Astrocyte of the cerebellum (primary cell): ENCODE results near the gene RIC8B.
"Not testable (repeated sequence)": the region's sequence is repeated elsewhere in the genome, so short reads cannot be mapped to it uniquely, and the experiment has no call there.

Source experiments
- DNase-seq: peaks from one replicate; pipeline ENCODE4 v3.0.0-alpha.2; 2011; ENCODE audit warnings: low read depth
- H3K4me3 ChIP-seq: 2 replicates; pipeline ENCODE4 v1.5.1; 2011; ENCODE audit warnings: mild to moderate bottlenecking, low read depth, low read length, moderate library complexity
- CTCF ChIP-seq: IDR thresholded peaks from 2 replicates; pipeline ENCODE4 v1.5.1; 2012; ENCODE audit warnings: low read length, low read depth, moderate library complexity, mild to moderate bottlenecking; ENCODE audit errors: missing control alignments
- in situ Hi-C: cut with HindIII; loops from 2 replicates; pipeline ENCODE4 v1.10.0; 2017; ENCODE audit warnings: low sequenced_read_pairs

Gene RIC8B

GRCh38 chr12:106774005-106774807 lies at the start of gene RIC8B:
TSS of gene RIC8B (plus strand) at chr12:106774682. CDS start at chr12:106774746, 64 bp downstream.
- DNase-seq: peak; percentile 98
- H3K4me3 ChIP-seq: peak within 1 kb of the TSS; percentile 92
- TF ChIP-seq CTCF: no peak
- in situ Hi-C loops: no loop called here

GRCh38 chr12:106724934-106725333 lies 49.5 kb upstream of the RIC8B start:
- in situ Hi-C loops: loop anchor here (5.0 kb wide), 1 partner anchor 78 kb away; no protein-coding TSS in a partner anchor
- no peak for DNase-seq
- H3K4me3 ChIP-seq: no peak overlapping the region
- TF ChIP-seq CTCF: no peak

- DNase-seq, H3K4me3 ChIP-seq: not testable (repeated sequence)
- in situ Hi-C loops: loop anchor here (5.0 kb wide), 1 partner anchor 79 kb away; no protein-coding TSS in a partner anchor
These were observed 47.8 kb upstream of the RIC8B start for GRCh38 chr12:106726603-106727202.

- DNase-seq: no peak
- in situ Hi-C loops: loop anchor here (5.0 kb wide), 1 partner anchor 82 kb away; no protein-coding TSS in a partner anchor
- H3K4me3 ChIP-seq: no peak overlapping the region
- TF ChIP-seq CTCF: no peak
These were observed 44.9 kb upstream of the RIC8B start for GRCh38 chr12:106729611-106730010.

- TF ChIP-seq CTCF: no peak
- no peak for DNase-seq
- in situ Hi-C loops: no loop called here
- no peak overlapping the region for H3K4me3 ChIP-seq
These were observed 41.6 kb upstream of the RIC8B start for GRCh38 chr12:106732890-106733289.

- TF ChIP-seq CTCF: no peak
- in situ Hi-C loops: no loop called here
- no peak for DNase-seq
- H3K4me3 ChIP-seq: no peak overlapping the region
These were observed 40.8 kb upstream of the RIC8B start for GRCh38 chr12:106733660-106734059.
